ENCODE results near the gene SHOC2.

The SHOC2 gene

DNA sequence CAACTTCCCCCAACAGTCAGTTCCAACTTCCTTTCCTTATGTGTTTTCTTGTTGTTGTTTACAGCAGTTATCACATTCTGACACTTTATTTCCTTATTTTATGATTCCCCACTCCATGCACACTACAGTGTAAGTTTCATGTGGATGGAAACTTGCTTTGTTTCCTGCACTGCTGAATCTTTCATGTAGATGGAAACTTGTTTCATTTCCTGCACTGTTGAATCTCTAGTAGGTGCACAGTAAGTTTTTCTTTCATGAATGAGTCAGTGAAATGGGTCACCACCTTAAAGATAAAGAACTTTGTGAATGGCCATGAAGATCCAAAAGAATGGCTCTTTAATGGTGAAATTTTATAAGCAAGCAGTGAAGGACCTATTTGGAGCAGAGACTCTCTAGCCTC, 61.4 kb downstream of the SHOC2 start:
- DNase-seq (ENCODE audit: low read depth), result no peak
- TF ChIP-seq, protein P1, sequence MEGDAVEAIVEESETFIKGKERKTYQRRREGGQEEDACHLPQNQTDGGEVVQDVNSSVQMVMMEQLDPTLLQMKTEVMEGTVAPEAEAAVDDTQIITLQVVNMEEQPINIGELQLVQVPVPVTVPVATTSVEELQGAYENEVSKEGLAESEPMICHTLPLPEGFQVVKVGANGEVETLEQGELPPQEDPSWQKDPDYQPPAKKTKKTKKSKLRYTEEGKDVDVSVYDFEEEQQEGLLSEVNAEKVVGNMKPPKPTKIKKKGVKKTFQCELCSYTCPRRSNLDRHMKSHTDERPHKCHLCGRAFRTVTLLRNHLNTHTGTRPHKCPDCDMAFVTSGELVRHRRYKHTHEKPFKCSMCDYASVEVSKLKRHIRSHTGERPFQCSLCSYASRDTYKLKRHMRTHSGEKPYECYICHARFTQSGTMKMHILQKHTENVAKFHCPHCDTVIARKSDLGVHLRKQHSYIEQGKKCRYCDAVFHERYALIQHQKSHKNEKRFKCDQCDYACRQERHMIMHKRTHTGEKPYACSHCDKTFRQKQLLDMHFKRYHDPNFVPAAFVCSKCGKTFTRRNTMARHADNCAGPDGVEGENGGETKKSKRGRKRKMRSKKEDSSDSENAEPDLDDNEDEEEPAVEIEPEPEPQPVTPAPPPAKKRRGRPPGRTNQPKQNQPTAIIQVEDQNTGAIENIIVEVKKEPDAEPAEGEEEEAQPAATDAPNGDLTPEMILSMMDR (IDR thresholded peaks at IDR 0.05; ENCODE audit: low read depth, low read length, missing control alignments), result no peak
- H3K4me3 ChIP-seq (ENCODE audit: low read depth, low read length), result no peak overlapping the region

DNA sequence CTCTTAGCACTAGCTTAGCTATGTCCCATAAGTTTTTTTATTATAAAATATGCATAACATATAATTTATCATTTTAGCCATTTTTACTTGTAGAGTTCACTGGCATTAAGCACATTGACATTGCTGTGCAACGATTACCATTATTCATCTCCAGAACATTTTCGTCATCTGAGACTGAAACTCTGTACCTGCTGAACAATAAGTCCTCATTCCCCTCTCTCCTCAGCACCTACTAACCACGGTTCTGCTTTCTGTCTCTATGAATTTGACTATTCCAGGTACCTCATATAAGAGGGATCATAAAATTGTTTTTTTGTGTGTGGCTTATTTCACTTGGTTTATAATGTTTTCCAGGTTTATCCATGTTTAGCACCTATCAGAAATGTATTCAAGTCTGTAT, 64.1 kb downstream of the SHOC2 start:
- no peak for DNase-seq (ENCODE audit: low read depth)
- H3K4me3 ChIP-seq (ENCODE audit: low read depth, low read length), result no peak overlapping the region
- TF ChIP-seq, protein P1 (IDR thresholded peaks at IDR 0.05; ENCODE audit: low read depth, low read length, missing control alignments), result no peak

DNA sequence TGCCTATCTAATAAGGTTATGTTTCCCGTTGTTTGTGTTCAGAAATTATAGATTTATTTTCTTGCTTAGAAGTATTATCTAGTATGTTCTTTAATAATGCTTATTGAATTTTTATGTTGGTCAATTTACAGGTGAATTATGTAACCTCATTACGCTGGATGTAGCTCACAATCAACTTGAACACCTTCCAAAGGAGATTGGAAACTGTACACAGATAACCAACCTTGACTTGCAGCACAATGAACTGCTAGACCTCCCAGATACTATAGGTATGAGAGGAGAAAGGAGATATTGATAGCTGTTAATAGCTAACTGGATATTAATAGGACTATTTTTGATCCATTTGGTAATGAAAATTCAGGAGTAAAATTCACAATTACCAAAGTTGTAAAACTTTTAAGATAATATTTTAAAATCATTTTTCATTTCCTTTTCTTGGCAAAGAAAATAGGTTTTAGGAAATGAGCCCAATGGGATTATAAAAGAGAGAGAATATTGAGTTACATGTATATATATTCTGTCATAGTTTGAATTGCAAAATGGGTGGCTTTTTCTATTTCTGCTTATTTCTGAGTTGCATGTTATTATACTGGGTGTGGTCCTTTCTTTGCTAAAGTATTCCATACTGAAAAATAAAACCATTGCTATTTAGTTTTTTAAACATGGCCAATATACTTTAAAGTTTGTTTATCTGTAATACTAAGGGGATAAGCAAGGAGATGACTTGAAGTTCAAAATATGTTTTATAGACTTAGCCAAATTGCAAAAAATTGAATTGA, 66.3 kb downstream of the SHOC2 start:
- TF ChIP-seq, protein P1 (IDR thresholded peaks at IDR 0.05; ENCODE audit: low read depth, low read length, missing control alignments), result no peak
- H3K4me3 ChIP-seq (ENCODE audit: low read depth, low read length), result no peak overlapping the region
- DNase-seq (ENCODE audit: low read depth), result no peak

DNA sequence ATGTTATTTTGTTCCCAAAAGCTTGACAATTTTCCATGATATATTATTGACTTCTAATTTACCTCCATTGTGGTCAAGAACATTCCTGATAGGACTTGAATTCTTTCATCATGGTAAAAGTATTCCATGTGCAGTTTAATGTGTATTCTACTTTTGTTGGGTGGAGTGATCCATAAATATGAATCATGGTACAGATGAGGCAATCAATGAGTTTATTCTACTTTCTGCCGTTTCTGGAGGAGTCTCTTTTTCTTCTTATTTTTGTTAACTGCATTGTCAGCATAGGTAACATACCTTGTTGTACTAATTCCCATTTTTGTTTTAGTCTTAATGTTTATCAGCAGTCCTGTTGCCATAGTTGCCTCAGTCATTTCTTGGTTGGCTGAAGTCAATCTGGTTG, 69.6 kb downstream of the SHOC2 start:
- H3K4me3 ChIP-seq (ENCODE audit: low read depth, low read length), result no peak overlapping the region
- no peak for DNase-seq (ENCODE audit: low read depth)
- TF ChIP-seq, protein P1 (IDR thresholded peaks at IDR 0.05; ENCODE audit: low read depth, low read length, missing control alignments), result no peak

DNA sequence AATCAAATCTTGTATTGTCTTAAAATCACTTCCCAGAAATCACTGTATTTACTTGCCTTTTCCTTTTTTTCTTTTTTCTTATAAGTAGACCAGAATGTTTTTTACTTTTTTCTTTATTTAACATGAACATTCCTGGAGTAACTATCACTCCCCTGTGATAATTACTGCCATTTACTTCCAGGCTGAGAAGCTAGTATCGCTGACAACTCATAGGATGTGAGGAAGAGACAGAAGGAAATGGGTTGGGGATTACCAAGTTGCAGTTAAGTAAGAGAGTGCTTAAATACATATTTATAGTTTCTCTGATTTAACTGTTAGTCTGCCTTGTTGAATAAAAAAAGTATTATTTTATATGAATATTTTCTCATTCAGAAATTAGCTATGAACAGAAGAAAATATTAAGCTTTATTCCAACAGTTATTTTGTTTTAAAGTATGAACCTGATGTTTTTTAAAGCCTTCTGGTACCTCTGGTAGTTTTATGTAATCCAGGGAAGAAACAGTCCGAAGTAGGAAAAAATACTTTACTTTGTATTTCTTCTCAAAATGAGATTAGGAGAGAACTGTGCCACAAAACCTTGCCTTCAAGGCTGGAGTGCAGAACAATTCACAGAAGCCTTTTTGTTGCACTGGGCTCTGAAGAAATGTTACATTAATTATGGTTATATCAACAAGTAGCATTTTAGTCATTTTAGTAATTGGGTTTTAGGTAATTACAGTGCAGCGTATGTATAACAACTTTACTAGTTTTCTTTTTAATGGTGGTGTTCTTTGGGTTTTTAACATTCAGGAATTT, 72.8 kb downstream of the SHOC2 start:
- no peak for DNase-seq (ENCODE audit: low read depth)
- no peak overlapping the region for H3K4me3 ChIP-seq (ENCODE audit: low read depth, low read length)
- TF ChIP-seq, protein P1 (IDR thresholded peaks at IDR 0.05; ENCODE audit: low read depth, low read length, missing control alignments), result no peak

DNA sequence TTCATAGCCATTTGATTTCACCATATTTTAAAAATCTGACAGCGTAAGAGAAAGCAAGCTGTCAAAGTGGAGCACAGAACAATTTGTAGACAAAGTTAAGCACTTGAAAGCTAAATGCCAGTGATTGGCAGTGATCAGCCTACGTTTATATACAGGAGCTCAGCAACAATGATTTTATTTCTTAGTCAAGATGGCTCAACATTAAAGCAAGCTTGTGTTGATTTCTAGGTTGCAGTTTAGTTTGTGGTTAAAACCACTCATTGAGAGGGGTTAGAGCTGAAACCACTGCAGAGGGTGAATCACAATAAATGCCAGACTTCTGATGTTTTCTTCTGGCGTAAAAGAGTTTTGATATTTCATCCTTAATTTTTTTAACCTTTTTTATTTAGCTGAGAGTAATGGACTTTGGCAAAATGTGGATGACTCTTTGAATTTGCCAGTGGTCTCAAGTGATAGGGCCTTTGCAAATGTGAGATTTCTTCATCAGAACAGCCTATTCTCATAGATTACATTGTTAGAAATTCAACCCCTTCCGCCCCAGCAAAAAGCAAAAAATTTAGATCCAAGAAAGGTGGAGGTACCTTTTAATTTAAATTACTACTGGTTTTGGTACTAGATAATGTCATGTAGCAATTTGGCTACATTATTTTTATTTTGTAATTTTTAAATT, 73.8 kb downstream of the SHOC2 start:
- DNase-seq (ENCODE audit: low read depth), result no peak
- H3K4me3 ChIP-seq (ENCODE audit: low read depth, low read length), result no peak overlapping the region
- TF ChIP-seq, protein P1 (IDR thresholded peaks at IDR 0.05; ENCODE audit: low read depth, low read length, missing control alignments), result no peak
